Sigmoid colon (tissue), 4 donors: ENCODE results near the gene PCGF1.

Experiments used
- EP300 ChIP-seq, 4 donors: sonication (generic); formaldehyde crosslinking; IDR thresholded peaks; one replicate each; pipeline ENCODE4 v1.6.1; 2017; ENCODE audit warnings: antibody characterized with exemption in 4 of 4
- POLR2A ChIP-seq, 2 donors: fragments of 450-650 bp; IDR thresholded peaks; one replicate each; pipeline ENCODE4 v1.6.1; 2016; ENCODE audit warnings: antibody characterized with exemption in 2 of 2, mild to moderate bottlenecking in 2 of 2, moderate library complexity in 2 of 2
- TF ChIP-seq, protein P1 (sequence below), 4 experiments: fragments of 450-650 bp in 3 of 4; fragments of 200-600 bp in 1 of 4; IDR thresholded peaks; one replicate each; pipeline ENCODE4 v1.5.1; 2016 to 2019; ENCODE audit warnings: antibody characterized with exemption in 4 of 4, mild to moderate bottlenecking in 3 of 4, moderate library complexity in 2 of 4

- TF ChIP-seq, protein P1, sequence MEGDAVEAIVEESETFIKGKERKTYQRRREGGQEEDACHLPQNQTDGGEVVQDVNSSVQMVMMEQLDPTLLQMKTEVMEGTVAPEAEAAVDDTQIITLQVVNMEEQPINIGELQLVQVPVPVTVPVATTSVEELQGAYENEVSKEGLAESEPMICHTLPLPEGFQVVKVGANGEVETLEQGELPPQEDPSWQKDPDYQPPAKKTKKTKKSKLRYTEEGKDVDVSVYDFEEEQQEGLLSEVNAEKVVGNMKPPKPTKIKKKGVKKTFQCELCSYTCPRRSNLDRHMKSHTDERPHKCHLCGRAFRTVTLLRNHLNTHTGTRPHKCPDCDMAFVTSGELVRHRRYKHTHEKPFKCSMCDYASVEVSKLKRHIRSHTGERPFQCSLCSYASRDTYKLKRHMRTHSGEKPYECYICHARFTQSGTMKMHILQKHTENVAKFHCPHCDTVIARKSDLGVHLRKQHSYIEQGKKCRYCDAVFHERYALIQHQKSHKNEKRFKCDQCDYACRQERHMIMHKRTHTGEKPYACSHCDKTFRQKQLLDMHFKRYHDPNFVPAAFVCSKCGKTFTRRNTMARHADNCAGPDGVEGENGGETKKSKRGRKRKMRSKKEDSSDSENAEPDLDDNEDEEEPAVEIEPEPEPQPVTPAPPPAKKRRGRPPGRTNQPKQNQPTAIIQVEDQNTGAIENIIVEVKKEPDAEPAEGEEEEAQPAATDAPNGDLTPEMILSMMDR (IDR thresholded peaks at IDR 0.05): no peak
- TF ChIP-seq POLR2A (IDR thresholded peaks at IDR 0.05) (no peak), EP300 (IDR thresholded peaks at IDR 0.05) (no peak)
Measured at GRCh38 chr2:74554820-74555531, 47.5 kb upstream of the PCGF1 start.
